ENCODE measurements around the gene ATG12.

DNA sequence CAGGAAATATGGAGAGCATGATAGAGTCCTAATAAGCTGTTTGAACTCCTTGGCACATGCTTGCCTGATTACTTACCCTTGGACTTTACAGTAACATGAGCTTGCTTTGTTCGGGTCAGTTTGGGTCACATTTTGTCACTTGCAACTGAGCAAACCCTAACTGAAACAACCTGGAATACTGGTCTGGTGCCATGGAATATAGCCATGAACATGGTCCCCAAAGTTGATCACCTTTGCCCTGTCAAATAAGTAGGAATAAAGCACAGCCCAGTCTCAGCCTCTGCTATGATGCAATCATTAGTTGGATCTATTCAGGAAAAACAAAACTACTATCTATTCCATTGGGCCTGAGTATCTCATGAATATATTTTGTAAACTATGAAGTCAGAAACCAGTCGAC is 43.1 kb downstream of the ATG12 start:
- TF ChIP-seq TCF7L2 (IDR thresholded peaks at IDR 0.05; ENCODE audit: low read depth, low read length) (no peak), POLR2AphosphoS5 (IDR thresholded peaks at IDR 0.05; ENCODE audit: low read depth, low read length) (no peak)
- TF ChIP-seq, protein P1, sequence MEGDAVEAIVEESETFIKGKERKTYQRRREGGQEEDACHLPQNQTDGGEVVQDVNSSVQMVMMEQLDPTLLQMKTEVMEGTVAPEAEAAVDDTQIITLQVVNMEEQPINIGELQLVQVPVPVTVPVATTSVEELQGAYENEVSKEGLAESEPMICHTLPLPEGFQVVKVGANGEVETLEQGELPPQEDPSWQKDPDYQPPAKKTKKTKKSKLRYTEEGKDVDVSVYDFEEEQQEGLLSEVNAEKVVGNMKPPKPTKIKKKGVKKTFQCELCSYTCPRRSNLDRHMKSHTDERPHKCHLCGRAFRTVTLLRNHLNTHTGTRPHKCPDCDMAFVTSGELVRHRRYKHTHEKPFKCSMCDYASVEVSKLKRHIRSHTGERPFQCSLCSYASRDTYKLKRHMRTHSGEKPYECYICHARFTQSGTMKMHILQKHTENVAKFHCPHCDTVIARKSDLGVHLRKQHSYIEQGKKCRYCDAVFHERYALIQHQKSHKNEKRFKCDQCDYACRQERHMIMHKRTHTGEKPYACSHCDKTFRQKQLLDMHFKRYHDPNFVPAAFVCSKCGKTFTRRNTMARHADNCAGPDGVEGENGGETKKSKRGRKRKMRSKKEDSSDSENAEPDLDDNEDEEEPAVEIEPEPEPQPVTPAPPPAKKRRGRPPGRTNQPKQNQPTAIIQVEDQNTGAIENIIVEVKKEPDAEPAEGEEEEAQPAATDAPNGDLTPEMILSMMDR (IDR thresholded peaks at IDR 0.05) = no peak
- TF ChIP-seq, protein P2, sequence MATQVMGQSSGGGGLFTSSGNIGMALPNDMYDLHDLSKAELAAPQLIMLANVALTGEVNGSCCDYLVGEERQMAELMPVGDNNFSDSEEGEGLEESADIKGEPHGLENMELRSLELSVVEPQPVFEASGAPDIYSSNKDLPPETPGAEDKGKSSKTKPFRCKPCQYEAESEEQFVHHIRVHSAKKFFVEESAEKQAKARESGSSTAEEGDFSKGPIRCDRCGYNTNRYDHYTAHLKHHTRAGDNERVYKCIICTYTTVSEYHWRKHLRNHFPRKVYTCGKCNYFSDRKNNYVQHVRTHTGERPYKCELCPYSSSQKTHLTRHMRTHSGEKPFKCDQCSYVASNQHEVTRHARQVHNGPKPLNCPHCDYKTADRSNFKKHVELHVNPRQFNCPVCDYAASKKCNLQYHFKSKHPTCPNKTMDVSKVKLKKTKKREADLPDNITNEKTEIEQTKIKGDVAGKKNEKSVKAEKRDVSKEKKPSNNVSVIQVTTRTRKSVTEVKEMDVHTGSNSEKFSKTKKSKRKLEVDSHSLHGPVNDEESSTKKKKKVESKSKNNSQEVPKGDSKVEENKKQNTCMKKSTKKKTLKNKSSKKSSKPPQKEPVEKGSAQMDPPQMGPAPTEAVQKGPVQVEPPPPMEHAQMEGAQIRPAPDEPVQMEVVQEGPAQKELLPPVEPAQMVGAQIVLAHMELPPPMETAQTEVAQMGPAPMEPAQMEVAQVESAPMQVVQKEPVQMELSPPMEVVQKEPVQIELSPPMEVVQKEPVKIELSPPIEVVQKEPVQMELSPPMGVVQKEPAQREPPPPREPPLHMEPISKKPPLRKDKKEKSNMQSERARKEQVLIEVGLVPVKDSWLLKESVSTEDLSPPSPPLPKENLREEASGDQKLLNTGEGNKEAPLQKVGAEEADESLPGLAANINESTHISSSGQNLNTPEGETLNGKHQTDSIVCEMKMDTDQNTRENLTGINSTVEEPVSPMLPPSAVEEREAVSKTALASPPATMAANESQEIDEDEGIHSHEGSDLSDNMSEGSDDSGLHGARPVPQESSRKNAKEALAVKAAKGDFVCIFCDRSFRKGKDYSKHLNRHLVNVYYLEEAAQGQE (IDR thresholded peaks at IDR 0.05; ENCODE audit: insufficient read depth in 1 of 2, low read depth in 2 of 2, low read length in 1 of 2) = no peak

All from Panc1 (cell line).